ENCODE measurements around the gene PRRT1.
"Not testable (repeated sequence)": the region's sequence is repeated elsewhere in the genome, so short reads cannot be mapped to it uniquely, and the experiment has no call there.

The PRRT1 gene

DNA sequence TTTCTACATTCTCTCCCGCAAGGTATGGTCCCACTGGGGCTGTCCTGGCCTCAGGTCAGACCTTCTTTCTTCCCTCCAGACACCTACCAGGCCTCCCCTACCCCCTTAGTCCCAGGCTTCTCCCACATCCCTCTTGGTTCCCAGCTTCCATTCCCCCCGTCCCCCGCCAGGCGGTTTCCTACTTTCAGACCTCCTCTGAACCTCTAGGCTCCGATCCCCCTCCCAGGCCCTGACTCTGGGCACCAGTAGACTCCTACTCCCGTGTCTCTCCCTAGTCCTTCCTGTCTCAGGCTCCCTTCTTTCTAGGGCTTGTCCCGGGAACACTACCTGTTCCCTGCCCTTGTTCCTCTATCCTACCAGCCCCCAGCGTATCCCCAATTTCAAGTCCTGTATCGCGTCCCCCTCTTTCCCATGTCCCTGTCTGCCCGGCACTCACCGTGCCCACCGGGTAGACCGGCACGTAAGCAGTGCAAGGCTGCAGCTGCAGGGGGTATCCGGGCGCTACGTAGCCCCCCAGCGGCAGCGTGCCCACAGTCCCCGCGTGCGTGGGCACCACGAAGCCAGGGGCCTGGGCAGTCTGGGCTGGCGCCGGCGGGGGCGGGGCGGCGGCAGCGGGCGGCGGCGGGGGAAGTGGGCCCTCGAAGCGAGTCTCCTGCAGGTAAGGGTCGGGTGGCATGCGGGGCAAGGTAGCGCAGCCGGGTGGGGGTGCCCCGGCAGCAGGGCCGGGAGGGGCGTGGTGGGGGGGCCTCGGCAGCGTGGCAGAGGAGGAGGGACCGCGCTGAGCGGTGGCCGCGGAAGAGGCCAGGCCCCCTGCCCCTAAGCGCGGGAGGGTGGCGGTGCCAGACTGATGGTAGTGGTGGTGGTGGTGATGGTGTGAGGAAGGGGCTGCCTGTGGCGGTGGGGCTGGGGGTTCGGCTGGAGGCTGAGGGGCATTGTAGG lies 1.5 kb downstream of the PRRT1 start:
- DNase-seq (ENCODE audit: low read depth): no peak

DNA sequence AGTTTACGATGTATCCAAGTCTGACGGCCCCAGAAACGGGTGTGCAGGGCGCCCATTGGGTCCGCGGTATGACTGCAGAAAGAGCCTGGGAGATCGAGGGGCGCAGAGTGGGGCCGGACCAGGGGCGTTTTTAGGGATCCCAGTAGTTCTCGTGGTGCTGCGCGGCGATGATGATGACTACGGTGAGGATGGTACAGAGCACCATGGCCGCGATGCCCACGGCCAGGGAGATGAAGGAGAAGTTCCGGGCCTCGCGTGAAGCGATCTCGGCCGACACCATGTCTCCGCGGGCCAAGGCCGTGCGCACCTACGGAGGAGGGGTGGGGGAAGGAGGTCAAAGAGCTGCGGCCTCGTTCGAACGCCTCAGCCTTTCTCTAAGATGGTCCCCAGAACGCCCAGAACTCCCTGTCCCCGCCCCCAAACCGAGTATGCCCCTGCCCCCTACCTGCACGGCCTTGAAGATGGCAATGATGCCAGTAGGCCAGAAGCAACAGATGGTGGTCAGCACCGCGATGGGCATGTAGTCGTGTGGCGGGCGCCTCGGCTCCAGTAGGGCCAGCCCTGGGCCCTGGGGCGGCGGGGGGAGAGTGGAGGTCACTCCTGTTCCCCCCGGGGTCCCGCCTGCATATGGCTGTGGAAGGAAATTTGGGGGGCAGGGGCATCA lies 2.5 kb downstream of the PRRT1 start:
- no peak for DNase-seq (ENCODE audit: low read depth)

DNA sequence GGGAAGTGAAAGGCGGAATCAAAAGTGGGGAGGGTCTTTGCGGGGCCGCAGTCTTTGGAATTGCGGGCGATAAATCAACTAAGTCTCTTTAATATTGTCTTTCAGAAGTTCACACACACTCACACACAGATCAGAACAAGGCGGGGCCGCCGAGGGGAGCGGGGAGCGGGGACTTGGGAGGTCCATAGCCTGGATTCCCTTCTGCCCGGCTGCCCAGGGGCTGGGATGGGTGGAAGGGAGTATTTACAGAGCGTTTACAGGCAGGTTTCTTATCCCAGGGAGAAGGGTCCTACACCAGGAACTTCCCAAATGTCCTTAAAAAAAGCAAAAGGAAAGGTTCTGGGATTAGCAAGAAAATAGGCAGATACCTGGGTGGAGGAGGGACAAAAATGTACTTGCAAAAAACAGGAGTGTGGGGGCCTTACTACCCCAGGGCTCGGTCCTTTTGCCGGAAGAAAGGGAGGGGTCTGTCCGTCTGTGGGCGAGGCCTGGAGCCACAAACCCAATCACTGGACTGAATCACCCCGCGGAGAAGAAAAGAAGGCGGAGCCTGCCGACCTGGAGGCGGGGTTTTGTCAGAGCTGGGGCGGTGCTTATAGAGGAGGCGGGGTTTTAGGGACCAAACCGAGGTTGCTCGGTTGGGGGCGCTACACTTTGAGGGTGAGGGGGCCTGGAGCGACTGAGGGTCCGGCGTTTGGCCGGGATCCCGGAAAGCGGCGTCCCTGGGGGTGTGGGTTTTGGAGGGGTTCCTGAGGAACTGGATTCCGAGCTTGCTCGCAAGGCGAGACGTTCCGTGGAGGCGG lies 3.2 kb downstream of the PRRT1 start:
- DNase-seq (ENCODE audit: low read depth): peak; percentile 38

DNA sequence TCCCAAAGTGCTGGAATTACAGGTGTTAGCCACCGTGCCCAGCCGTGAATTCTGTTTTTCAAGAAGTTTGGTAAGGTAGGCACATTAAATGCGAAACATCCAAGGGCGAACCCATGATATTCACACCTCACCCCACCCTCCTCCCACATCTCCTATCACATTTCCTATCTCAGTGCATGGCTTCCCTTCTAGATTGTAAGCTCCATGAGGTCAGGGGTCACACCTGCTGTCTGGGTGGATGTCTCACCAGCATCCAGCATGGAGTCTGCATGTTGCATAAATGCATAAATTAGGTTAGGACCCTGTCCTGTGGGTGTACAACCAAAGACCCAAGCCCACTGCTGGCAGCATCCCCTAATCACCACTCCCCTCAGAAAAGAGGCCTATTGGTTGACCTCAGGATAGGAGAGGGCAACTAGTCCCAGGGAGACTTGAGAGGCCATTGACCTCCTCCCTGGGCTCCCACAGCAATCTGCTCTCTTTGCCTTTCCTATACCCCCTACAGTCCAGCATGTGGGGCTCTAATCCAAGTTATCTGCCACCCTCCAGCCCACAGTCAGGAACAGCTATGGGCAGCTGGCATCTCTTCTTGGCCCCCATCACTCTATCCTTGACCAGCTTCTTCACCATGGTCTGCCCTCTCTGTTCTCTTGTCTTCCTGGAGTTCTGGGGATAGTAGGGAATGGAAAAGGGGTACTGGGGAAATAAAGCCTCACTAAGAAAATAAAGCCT lies 4.2 kb downstream of the PRRT1 start:
- DNase-seq (ENCODE audit: low read depth): no peak

DNA sequence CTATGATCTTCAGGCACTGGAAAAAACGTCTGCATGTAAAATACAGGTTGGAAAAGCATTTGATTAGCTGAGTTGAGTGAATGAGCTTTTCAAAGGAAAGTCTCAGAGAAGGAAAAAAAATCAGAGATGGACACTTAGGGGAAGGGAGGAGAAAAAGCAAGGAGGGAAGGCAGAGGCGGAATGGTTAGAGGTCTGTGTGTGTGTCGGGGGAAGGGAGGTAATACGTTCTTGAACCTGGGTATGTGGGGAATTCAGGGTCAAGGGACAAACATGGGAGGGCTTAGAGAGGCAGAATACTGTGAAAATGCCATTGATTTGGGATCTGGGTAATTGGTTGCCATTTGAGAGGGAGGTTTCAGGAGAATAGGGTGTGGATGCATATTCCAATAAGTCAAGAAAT lies 5.1 kb downstream of the PRRT1 start:
- no peak for DNase-seq (ENCODE audit: low read depth)

DNA sequence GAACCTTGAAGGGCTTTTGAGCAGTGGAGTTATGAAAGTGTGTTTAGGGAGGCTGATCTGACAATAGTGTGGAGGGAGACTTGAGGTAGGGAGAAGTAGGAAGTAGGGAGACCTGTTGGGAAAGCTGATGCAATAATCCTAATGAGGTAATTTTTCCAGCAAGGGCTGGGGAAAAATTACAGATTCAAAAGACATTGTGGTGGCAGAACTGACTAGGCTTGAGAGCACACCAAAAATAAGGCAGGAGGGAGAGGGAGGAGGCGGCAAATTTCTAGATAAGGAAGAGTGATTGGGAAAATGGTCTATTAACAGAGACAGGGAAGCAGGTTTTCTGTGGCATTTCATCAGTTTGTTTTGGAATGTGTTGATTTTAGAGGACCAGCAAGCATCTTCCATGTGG lies 5.5 kb downstream of the PRRT1 start:
- no peak for DNase-seq (ENCODE audit: low read depth)

DNA sequence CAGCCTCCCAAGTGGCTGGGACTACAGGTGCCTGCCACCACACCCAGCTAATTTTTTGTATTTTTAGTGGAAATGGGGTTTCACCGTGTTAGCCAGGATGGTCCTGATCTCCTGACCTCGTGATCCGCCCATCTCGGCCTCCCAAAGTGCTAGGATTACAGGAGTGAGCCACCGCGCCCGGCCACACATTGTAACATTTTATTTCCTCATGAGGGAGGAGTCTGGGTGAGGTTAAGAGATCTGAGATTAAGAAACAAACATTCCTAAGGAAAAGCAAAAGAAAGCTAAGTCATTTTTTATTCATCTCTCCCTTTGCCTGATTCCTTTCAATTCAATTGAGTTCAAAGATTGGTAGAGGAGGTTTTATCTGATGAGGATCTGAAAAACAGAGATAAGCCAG lies 7.5 kb downstream of the PRRT1 start:
- DNase-seq (ENCODE audit: low read depth): not testable (repeated sequence)

DNA sequence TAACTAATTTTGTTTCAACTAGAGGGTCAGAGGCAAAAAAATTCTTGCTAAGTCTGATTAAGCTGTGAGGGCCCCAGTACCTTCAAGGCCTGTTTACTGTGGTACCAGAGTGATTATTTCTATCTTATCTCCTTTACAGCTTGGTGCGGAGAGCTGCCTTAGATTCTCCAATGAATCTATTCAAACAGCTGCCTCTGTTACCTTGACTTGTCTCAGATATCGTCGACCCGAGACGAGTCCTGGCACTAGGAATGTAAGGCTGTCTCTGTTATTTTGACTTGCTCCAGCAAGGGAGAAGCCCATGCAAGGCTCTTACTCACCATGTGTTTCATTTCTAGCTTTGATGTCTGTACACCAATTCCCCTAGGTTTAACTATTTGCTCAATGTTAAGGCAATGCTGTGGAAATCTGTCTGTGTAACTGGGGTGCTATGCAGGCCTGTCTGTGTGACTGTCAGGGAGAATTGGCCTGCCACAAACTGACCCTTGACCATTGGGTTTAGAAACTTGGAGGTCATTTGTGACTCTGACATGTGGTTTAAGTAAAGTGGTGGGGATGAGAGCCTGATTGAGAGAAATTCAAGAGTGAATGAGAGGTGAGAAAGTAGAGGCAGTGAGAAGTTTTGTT lies 11.2 kb downstream of the PRRT1 start:
- DNase-seq (ENCODE audit: low read depth): no peak

DNA sequence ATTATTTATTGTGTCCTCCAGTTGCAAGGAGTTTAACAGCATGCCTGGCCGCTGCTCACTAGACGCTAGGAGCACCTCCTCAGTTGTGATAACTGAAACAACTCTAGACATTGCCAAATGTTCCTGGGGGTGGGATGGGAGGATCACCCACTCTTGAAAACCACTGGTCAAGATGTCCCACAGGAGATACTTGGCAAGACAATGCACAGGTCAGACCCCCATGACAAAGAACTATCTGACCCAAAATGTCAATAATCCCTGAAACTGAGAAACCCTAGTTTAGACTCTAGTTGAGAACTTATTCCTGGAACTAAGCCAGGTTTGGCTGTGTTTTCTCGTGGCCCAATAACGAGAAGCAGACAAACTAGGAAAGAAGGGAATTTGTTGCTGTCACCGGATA lies 12.1 kb downstream of the PRRT1 start:
- DNase-seq (ENCODE audit: low read depth): no peak

DNA sequence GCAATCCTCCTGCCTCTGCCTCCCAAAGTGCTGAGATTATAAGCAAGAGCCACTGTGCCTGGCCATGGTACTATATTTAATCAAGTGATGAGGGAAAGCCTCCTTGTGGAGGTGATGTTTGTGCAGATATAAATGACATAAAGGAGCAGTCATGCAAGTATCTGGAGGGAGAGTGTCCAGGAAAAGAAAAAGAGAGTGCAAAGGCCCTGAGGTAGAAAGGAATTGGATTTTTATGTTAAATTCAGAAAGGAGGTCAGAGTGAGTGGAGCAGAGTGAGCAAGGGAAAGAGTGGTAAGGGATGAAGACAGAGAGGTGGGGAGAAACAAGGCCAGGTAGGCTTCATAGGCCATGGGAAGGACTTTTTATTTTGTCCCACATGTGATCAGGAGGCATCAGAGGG lies 14.3 kb downstream of the PRRT1 start:
- no peak for DNase-seq (ENCODE audit: low read depth)

DNA sequence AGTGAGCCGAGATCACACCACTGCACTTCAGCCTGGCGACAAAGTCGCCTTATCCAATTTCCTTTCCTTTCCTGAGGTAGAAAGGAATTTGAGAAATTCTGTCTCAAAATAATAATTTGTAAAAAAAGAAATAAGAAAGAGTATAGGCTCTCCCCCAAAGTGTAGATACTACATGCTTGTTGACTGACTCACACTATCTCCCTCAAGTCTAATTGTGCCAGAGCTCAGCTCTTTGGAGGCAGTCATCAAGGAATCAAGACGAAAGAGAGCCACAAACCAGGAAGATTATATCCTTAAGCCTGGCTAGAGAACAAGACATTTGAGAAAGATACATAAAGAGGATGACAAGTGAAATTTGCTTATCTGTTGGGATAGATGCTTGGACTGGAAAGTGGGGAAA lies 18.0 kb downstream of the PRRT1 start:
- DNase-seq (ENCODE audit: low read depth): no peak

DNA sequence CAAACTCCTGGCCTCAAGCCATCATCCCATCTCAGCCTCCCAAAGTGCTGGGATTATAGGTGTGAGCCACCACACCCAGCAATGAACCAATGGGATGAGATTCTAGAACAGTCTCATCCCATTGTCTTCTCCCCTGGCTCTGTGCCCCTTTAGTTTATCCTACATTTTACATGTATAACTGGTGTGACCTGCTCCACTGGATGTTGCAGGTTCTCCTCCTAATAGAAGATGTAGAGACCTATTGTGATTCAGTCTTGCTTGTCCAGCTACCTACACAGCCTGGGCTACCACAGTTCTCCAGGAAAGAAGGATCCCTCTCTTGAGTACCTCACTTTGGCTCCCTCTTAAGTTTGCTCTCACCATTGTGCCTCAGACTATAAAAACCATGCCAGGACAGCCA lies 19.6 kb downstream of the PRRT1 start:
- no peak for DNase-seq (ENCODE audit: low read depth)

DNA sequence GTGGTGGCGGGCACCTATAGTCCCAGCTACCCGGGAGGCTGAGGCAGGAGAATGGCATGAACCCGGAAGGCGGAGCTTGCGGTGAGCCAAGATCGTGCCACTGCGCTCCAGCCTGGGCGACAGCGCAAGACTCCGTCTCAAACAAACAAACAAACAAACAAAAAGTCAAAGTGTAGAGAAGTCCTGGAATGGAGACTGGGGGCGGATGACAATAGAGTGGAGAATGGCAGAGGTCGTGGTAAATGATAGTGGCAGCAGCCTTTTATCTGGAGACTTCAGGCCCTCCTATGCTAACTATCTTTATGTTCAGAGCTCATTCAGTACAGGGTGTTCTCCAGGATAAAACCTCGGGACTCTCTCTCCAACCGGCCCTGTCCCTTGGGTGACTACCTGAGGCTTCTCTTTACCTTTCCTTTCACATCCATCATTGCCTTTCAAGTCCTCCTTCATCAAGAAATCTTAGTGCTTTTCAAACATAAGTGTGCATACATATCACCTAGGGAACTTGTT lies 20.2 kb downstream of the PRRT1 start:
- no peak for DNase-seq (ENCODE audit: low read depth)

DNA sequence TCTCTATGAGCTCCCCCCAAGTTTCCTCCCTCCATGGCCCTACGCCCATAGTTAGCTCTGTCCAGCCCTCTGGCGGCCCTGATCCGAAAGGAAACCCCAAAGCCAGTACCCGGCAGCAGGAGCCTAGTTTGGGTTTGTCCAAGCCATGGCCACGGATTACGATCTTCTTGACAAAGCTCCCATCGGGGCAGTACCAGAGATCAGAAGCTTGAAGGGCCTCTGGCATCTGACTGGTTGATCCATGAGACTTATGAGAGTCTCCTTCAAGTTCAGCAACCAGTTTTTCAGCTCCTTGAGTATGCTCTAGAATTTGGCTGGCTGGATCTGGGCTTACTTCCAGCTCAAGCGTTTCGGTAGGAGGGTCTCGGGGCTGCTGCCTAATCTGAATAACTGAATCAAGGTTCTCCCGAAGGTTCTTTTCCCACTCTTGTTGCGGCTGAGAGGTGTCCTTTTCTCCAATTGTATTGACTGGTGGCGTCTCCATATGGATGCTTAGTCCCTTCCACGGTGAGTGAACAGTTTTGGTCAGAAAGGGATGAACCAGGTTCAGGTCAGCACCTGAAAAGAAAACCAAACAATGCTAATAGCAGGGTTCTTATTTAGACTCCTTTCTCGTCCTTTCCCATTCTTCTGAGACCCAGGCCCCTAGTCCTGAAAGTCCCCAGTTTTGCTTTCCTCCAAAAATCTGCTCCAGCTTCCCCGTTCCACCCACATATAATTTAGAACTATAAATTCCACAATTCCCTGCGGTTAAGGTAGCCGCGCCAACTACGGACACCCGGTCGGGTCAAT lies 22.2 kb downstream of the PRRT1 start:
- no peak for DNase-seq (ENCODE audit: low read depth)

DNA sequence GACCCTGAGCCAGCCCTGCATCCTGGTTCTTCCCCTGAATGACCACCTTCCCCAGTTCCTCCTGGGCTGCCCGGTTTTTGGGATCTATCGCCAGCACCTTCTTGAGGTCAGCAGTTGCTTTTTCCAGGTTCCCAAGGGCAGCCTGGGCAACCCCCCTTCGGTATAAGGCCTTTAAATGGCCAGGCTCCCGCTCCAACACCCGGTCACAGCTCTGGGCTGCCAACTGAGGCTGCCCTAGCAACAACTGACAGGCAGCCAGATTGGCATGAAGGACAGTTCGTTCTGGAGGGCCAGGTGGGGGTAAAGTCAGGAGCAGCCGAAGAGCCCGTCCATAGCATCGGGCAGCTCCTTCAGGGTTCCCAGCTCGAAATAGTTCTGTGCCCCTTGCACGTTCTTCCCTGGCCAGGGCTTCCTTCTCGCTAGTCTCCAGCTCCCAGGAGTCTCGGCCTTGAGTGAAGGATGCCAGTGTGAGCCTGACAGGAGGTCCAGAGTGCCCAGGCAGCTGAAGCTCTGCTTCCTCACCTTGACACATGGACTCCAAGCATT lies 22.9 kb downstream of the PRRT1 start:
- DNase-seq (ENCODE audit: low read depth): no peak

DNA sequence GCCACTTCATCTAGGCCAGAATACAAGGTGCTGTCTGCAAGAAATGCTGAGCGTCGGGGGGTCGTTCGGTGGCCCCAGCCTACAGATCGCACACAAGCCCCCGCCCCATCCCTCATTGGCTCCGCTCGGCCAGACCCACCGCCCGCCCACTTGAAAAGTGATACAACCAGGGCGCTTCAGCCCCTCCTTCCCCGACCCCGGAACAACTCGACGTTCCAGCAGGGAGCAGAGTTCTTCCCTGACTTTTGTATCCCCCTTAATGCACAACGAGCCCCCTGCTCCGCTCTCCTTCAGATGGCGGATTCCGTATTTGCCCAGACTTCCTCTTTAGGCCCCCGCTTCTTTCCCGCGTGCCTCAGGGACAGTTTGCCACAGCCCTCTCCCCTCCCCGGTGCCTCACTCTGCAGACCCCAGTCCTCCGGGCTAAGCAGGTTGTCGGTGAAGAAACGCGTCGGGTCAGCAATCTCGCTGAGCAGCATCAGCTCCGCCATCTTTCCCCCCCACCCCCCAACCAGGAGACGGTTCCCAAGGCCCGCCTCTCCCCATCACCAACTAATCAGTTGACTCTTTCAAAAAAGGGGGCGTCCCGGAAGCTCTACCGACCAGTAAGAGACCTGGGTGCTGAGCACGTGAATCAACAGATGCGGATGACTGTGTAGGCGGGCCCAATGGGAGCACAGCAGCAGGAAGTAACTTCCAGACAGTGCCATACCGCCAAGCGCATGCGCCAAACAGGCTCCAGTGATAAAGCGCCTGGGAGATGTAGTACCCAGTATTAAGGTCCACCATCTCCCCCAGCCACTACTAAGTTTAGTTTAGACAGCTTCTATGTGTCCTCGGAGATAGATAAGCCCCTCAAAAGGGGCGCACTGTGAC lies 23.8 kb downstream of the PRRT1 start, which contains the start of gene ATF6B:
TSS of gene ATF6B (minus strand) at position 530 of the 876 bp plus-strand sequence. CDS start at position 491, 39 bp downstream.
- peak; percentile 90 for DNase-seq (ENCODE audit: low read depth)

DNA sequence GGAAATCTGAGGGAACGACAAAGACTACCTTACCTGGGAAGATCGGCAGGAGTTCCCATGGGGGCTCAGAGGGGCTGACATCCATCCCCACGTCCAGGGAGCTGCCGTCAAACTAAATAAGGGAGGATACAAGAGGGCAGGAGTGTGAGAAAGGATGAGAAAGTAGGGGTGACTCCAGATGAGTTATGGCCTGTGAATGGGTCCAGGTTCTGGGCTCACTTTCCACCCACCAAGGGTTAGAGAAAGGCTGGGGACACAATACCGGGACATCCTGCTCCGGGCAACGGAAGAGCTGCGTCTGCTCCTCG lies 24.4 kb downstream of the PRRT1 start:
- DNase-seq (ENCODE audit: low read depth): no peak

DNA sequence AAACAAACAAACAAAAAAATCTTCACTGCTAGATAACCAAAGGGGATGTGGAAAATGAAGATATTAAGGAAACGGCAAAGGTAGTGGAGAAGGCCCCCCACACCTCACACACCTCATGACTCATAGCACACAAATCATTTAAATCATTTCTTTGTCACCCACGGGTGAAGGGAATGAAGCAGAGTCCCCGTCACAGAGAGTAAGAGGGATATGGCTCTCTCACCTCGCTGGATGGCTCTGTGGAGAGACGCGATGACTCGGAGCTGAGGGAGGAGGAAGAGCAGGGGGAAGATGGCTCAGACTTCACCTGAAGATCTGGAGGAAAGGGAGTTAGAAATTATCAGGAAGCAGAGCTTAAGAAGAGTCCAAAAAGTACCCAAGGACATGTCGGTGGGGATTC lies 24.9 kb downstream of the PRRT1 start:
- no peak for DNase-seq (ENCODE audit: low read depth)

DNA sequence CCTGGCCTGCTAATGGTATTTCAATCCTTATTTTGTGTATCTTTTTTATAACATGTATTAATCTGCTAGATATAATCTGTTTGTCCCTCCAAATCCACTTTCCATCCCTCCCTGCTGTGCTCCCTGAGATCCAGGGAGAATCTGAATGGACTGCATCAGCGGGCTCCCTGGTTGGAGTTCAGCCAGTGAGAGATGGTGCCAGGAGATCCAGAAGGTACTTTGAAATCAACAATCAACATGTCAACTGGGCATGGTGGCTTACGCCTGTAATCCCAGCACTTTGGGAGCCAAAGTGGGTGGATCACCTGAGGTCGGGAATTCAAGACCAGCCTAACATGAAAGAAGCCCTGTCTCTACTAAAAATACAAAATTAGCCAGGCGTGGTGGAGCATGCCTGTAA lies 28.1 kb downstream of the PRRT1 start:
- no peak for DNase-seq (ENCODE audit: low read depth)
